Left ventricle myocardium inferior (tissue), 1 donor: ENCODE data around the gene NATD1. TPM values are rescaled to one million over a fixed set of nuclear protein-coding genes. Genes with fewer than 3 reads are reported as not detected.
A peak's percentile ranks its signal among the peaks of the same experiment; 100 is the strongest.

ENCODE experiments used
- DNase-seq: peaks from one replicate; pipeline ENCODE4 v3.0.0-alpha.2; 2020
- H3K27ac ChIP-seq: fragments of 200-600 bp; replicated peaks from 2 replicates; pipeline ENCODE4 v1.8.0; 2021
- H3K27me3 ChIP-seq: fragments of 200-600 bp; 2 replicates; pipeline ENCODE4 v1.8.0; 2021; ENCODE audit warnings: low read depth
- H3K36me3 ChIP-seq: fragments of 200-600 bp; 2 replicates; pipeline ENCODE4 v1.8.0; 2021
- H3K4me1 ChIP-seq: fragments of 200-600 bp; 2 replicates; pipeline ENCODE4 v1.8.0; 2021
- H3K4me3 ChIP-seq: fragments of 200-600 bp; 2 replicates; pipeline ENCODE4 v1.8.0; 2021; ENCODE audit warnings: mild to moderate bottlenecking, moderate library complexity
- H3K9me3 ChIP-seq: fragments of 200-600 bp; replicated peaks from 2 replicates; pipeline ENCODE4 v1.8.0; 2021
- intact Hi-C: fragments of 100-400 bp; cut with micrococcal nuclease; formaldehyde crosslinking; loops from one replicate; pipeline ENCODE4 v1.11.0; 2022
- total RNA-seq: library from RNA; stranded (reverse); fragmentation: NEBNext Ultra II Directional; extraction: Animal tissue kit (Norgen Biotek cat#: 25700); gene quantifications from one replicate; pipeline ENCODE4 v1.2.1, GENCODE V29; 2021
- TF ChIP-seq, protein P1 (sequence below): fragments of 200-600 bp; IDR thresholded peaks from 2 replicates; pipeline ENCODE4 v1.8.0; 2021; ENCODE audit warnings: antibody characterized with exemption, mild to moderate bottlenecking, borderline replicate concordance
- donor health status: DM: no; HTN: yes; CAD: no; lungs with severe emphysema.

Gene NATD1
- total RNA-seq, 1 donor from 2014 or later: 17.7 TPM

DNA sequence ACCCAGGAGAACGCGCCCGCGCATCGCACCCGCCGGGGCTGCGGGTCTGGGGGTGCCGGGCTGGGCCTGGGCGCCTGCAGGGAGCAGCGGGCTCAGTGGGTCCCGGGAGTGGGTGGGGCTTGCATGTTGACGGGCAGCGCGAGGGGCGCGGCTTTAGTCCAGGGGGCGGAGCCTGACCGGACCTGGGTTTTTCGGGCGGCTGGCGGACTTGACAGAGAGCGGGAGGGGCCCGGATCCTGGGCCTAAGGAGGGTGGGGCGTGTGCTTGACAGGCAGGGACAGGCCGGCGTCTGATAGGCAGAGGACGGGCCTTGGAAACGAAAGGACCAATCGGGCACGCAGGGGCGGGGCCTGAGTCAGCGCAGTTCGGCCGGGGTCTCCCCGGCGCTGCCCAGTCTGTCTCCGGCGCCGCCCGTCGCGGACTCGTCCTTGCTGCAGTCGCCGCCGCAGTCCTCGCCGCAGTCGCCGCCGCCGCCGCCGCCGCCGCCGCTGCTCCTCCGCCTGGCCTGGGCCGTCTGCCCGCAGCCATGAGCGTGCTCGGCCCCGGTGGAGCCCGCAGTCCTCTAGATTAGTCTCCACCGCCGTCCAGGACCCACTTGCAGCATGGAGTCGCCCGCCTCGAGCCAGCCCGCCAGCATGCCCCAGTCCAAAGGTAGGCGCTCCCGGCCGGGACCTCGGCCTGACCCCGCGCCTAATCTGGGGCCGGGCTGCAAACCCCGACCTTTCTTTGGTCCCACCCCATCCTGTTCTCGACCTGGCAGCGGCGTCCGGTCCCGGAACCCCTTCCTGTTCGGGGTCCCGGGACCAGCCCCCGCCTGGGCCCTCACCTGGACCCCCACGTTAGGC lies 31.3 kb upstream of the NATD1 start, which contains the start of gene MAP2K3:
Gene MAP2K3 (plus strand): TSS at position 393 of the 845 bp plus-strand sequence. CDS start 210 bp downstream, at position 603.
- Histone ChIP-seq H3K27ac (peak within 1 kb of the TSS; percentile 97), H3K4me3 (peak within 1 kb of the TSS; percentile 85), H3K4me1 (peaks cover 81% of the 10 kb centered on the region), H3K9me3 (no peaks in the 10 kb centered on the region), H3K36me3 (no peaks in the 10 kb centered on the region), H3K27me3 (no peaks in the 10 kb centered on the region)
- TF ChIP-seq, protein P1, sequence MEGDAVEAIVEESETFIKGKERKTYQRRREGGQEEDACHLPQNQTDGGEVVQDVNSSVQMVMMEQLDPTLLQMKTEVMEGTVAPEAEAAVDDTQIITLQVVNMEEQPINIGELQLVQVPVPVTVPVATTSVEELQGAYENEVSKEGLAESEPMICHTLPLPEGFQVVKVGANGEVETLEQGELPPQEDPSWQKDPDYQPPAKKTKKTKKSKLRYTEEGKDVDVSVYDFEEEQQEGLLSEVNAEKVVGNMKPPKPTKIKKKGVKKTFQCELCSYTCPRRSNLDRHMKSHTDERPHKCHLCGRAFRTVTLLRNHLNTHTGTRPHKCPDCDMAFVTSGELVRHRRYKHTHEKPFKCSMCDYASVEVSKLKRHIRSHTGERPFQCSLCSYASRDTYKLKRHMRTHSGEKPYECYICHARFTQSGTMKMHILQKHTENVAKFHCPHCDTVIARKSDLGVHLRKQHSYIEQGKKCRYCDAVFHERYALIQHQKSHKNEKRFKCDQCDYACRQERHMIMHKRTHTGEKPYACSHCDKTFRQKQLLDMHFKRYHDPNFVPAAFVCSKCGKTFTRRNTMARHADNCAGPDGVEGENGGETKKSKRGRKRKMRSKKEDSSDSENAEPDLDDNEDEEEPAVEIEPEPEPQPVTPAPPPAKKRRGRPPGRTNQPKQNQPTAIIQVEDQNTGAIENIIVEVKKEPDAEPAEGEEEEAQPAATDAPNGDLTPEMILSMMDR: no peak
- peak; percentile 99 for DNase-seq
- intact Hi-C loops: loop anchor here (10.0 kb wide), 1 partner anchor 170 kb away; no protein-coding TSS in a partner anchor

DNA sequence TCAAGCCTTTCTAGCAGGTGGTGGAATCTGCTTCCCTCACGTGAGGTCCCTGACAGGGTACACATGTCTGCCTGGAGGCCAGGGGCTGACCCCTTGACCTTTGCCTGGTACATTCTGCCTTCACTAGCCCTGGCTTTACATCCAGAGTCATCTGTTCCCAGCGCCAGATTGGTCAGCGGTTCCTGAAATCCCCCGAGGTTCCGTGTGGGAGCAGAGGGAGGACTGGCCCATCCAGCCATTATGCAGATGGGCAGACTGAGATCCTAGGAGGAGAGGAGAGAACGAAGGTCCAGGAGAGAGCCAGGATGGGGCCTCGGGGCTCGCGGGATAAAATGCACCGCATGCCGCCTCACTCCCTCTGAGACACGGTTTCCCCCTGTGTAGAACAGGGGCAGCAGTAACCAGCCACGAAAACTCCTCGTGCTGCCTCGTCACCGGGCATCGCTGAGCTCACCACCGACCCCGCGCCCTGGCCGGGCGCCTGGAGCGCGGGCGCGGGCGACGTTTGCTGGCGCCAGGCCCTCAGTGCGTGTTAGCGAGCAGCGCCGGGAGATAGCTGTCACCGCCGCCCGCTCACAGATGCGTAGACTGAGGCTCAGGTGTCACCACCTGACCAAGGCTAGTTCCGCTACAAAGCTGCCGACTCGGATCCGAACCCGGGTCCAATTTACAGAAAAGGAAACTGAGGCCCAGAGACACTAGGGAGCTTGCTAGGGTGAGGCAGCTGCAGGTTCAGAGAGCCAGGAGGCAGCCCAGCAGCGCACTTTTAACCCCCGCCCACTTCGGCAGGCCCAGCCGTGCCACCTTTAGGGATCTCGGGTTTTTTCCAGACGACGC lies 30.5 kb upstream of the NATD1 start:
- peak overlapping the region; percentile 85 for H3K4me3 ChIP-seq
- H3K36me3 ChIP-seq: no peaks in the 10 kb centered on the region
- no peaks in the 10 kb centered on the region for H3K27me3 ChIP-seq
- DNase-seq: no peak
- H3K27ac ChIP-seq: peak overlapping the region; percentile 97
- intact Hi-C loops: loop anchor here (10.0 kb wide), 1 partner anchor 171 kb away; no protein-coding TSS in a partner anchor
- H3K4me1 ChIP-seq: peaks cover 74% of the 10 kb centered on the region
- H3K9me3 ChIP-seq: no peaks in the 10 kb centered on the region
- TF ChIP-seq, protein P1: no peak

DNA sequence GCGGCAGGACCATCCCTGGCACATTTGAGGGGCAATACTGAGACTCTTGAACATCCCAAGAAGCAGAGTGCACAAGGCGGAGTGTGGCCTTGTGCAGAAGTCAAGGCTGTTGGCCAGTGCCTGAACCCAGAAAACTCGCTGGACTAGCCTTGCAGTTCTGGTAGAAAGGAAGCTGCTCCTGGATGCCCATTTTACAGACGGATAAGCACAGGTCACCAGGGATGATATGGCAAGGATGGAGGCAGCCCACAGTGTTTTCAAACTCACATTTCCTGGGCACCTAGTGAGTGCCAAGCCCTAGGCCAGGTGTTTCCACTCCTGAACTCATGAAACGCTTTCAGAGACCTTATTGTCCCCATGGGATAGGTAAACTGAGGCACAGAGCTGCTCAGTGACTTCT lies 29.6 kb upstream of the NATD1 start:
- DNase-seq: no peak
- TF ChIP-seq, protein P1: no peak
- Histone ChIP-seq H3K4me3 (no peak overlapping the region), H3K27ac (peak overlapping the region; percentile 45), H3K27me3 (no peaks in the 10 kb centered on the region), H3K9me3 (no peaks in the 10 kb centered on the region), H3K36me3 (no peaks in the 10 kb centered on the region), H3K4me1 (peaks cover 66% of the 10 kb centered on the region)
- intact Hi-C loops: loop anchor here (10.0 kb wide), 1 partner anchor 172 kb away; no protein-coding TSS in a partner anchor

DNA sequence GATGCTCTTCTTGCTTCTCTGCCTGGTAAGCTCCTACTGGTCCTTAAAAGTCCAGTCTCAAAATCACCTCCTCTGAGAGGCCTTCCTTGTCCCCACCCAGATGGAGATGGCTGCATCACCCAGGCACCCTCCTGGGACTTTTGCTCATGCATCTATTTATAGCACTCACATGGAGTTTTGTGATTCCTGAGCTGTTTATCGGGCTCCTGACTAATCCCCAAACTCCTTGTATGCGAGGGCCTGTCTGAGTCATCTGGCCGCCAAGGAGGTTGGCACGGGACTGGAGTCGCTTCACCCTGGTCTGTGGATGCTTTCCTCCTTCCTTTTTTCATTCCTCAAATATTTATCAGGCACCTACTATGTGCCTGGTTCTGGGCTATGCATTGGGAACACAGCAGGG lies 29.0 kb upstream of the NATD1 start:
- Histone ChIP-seq H3K9me3 (no peaks in the 10 kb centered on the region), H3K36me3 (no peaks in the 10 kb centered on the region), H3K27me3 (no peaks in the 10 kb centered on the region), H3K4me1 (peaks cover 60% of the 10 kb centered on the region), H3K4me3 (no peak overlapping the region), H3K27ac (peak overlapping the region; percentile 45)
- no peak for DNase-seq
- intact Hi-C loops: loop anchor here (10.0 kb wide), 1 partner anchor 173 kb away; no protein-coding TSS in a partner anchor
- TF ChIP-seq, protein P1: no peak

DNA sequence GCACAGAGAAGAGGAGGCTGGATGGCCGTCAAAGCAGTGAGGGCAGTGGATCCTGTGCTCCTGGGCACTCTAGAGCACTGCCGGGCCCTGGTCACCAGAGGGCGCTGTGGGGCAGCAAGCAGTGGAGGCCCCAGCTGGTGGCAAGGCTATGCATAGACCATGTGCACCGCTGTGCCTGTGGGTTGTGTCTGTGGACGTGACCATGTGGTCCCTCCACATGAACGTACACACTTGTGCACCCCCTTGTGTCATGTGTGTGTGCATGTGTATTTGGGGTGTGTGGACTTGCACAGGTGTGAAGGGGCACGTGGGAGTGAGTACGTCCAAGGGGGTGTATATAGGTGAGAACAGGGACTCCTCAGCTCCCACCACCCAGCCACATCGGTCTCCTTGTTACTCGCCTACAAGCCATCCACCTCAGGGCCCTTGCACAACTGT lies 26.9 kb upstream of the NATD1 start:
- Histone ChIP-seq H3K36me3 (no peaks in the 10 kb centered on the region), H3K4me3 (no peak overlapping the region), H3K4me1 (peaks cover 52% of the 10 kb centered on the region), H3K27ac (no peak overlapping the region), H3K9me3 (no peaks in the 10 kb centered on the region), H3K27me3 (no peaks in the 10 kb centered on the region)
- TF ChIP-seq, protein P1: peak; percentile 99
- intact Hi-C loops: loop anchor here (10.0 kb wide), 1 partner anchor 175 kb away; no protein-coding TSS in a partner anchor
- DNase-seq: peak; percentile 84
